ENCODE data around the gene BRIP1.

- TF ChIP-seq, protein P1, sequence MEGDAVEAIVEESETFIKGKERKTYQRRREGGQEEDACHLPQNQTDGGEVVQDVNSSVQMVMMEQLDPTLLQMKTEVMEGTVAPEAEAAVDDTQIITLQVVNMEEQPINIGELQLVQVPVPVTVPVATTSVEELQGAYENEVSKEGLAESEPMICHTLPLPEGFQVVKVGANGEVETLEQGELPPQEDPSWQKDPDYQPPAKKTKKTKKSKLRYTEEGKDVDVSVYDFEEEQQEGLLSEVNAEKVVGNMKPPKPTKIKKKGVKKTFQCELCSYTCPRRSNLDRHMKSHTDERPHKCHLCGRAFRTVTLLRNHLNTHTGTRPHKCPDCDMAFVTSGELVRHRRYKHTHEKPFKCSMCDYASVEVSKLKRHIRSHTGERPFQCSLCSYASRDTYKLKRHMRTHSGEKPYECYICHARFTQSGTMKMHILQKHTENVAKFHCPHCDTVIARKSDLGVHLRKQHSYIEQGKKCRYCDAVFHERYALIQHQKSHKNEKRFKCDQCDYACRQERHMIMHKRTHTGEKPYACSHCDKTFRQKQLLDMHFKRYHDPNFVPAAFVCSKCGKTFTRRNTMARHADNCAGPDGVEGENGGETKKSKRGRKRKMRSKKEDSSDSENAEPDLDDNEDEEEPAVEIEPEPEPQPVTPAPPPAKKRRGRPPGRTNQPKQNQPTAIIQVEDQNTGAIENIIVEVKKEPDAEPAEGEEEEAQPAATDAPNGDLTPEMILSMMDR (IDR thresholded peaks at IDR 0.05): no peak
- TF ChIP-seq POLR2A (IDR thresholded peaks at IDR 0.05): no peak
These were observed 139.4 kb downstream of the BRIP1 start for GRCh38 chr17:61723914-61724313.

Data from stomach (tissue), 4 donors.